Neural cell (in vitro differentiated cells): Measurements from ENCODE around the gene TRIM29.

ENCODE experiments used
- EP300 ChIP-seq: fragments of 450-650 bp; conservative IDR thresholded peaks from 2 replicates; pipeline ENCODE4 v1.6.1; 2014; ENCODE audit warnings: antibody characterized with exemption, mild to moderate bottlenecking, moderate library complexity; ENCODE audit not compliant: poor library complexity, severe bottlenecking
- EZH2 ChIP-seq: fragments of 200-600, 300-800 bp; shearing (Covaris generic), sonication (generic); IDR thresholded peaks from 2 replicates; pipeline ENCODE4 v1.6.1; 2014; ENCODE audit warnings: antibody characterized with exemption, low read length, borderline replicate concordance, mild to moderate bottlenecking; ENCODE audit not compliant: insufficient read depth, poor library complexity, severe bottlenecking

- TF ChIP-seq EP300 (no peak), EZH2 (no peak)
These were observed 1.6 kb downstream of the TRIM29 start for GRCh38 chr11:120136356-120136755.
